Endothelial cell of umbilical vein (primary cell): Measurements from ENCODE around the gene CACNA1B. TPM values are rescaled to one million over a fixed set of nuclear protein-coding genes. Genes with fewer than 3 reads are reported as not detected.

Experiments
- BruUV-seq: library from RNA; stranded (reverse); fragments of 400-500 nt; replicated peaks from 2 replicates; lab custom pipeline; 2021; lab: Mats Ljungman, UMichigan
- CTCF ChIA-PET: fragments of 300-600, 350-600 bp; sonication (Branson Sonifier 250); formaldehyde crosslinking; loops from one replicate; lab custom pipeline; 2021; ENCODE audit warnings: antibody characterized with exemption, inconsistent platforms; lab: Charles Lee
- POLR2A ChIA-PET: fragments of 300-600, 350-600 bp; sonication (Branson Sonifier 250); formaldehyde crosslinking; loops from one replicate; lab custom pipeline; 2021; ENCODE audit warnings: antibody characterized with exemption, inconsistent platforms; lab: Charles Lee
- DNase-seq: peaks from one replicate; pipeline ENCODE4 v3.0.0-alpha.2; 2011; ENCODE audit warnings: low read depth, low spot score
- FAIRE-seq: peaks from 2 replicates; lab custom pipeline; 2011; peaks lifted over from hg19 to GRCh38; lab: Jason Lieb, UNC
- H2AFZ ChIP-seq: 2 replicates; pipeline ENCODE4 v1.6.0; 2012; ENCODE audit warnings: low read depth, low read length, control low read depth, inconsistent platforms
- H3K27ac ChIP-seq: 2 replicates; pipeline ENCODE4 v1.5.1; 2011; ENCODE audit warnings: low read depth, mild to moderate bottlenecking, control low read depth, low read length, moderate library complexity; ENCODE audit not compliant: insufficient read depth
- H3K27me3 ChIP-seq, 2 experiments: 2 replicates each; pipeline versions ENCODE4 v1.6.0 to v1.6.1; 2011; ENCODE audit warnings: low read length in 2 of 2, mixed read lengths in 1 of 2; ENCODE audit not compliant: control insufficient read depth in 2 of 2, insufficient read depth in 2 of 2
- H3K36me3 ChIP-seq, 2 experiments: 2 replicates in 1 of 2; 3 replicates in 1 of 2; pipeline ENCODE4 v1.5.1; 2011; ENCODE audit warnings: low read length in 2 of 2, mild to moderate bottlenecking in 1 of 2, moderate library complexity in 1 of 2; ENCODE audit not compliant: control insufficient read depth in 2 of 2, insufficient read depth in 2 of 2; ENCODE audit errors: extremely low read depth in 1 of 2
- H3K4me1 ChIP-seq: 3 replicates; pipeline ENCODE4 v1.5.1; 2011; ENCODE audit warnings: mild to moderate bottlenecking, low read length; ENCODE audit not compliant: control insufficient read depth, insufficient read depth; ENCODE audit errors: extremely low read depth
- H3K4me2 ChIP-seq: 2 replicates; pipeline ENCODE4 v1.6.1; 2011; ENCODE audit warnings: low read length, control low read depth, mixed read lengths; ENCODE audit not compliant: insufficient read depth
- H3K4me3 ChIP-seq, 3 experiments: fragments of 200-600 bp in 1 of 3; sonication (generic), shearing (Covaris generic) in 1 of 3; replicated peaks in 1 of 3; 2 replicates each; pipeline ENCODE4 v1.5.1; 2011 to 2016; ENCODE audit warnings: control low read depth in 3 of 3, low read length in 3 of 3, mild to moderate bottlenecking in 2 of 3, inconsistent platforms in 1 of 3, low read depth in 1 of 3, moderate library complexity in 1 of 3; ENCODE audit not compliant: insufficient read depth in 1 of 3
- H3K79me2 ChIP-seq: 2 replicates; pipeline ENCODE4 v1.6.0; 2012; ENCODE audit warnings: low read length, inconsistent platforms; ENCODE audit not compliant: control insufficient read depth, insufficient read depth
- H3K9ac ChIP-seq: replicated peaks from 2 replicates; pipeline ENCODE3; 2011; ENCODE audit warnings: low read length, control low read depth; ENCODE audit not compliant: insufficient read depth; ENCODE audit errors: extremely low read depth
- H3K9me1 ChIP-seq: replicated peaks from 3 replicates; pipeline ENCODE4 v1.6.0; 2011; ENCODE audit warnings: mild to moderate bottlenecking, low read length; ENCODE audit not compliant: control insufficient read depth, insufficient read depth; ENCODE audit errors: extremely low read depth
- H3K9me3 ChIP-seq: replicated peaks from 2 replicates; pipeline ENCODE4 v1.5.1; 2012; ENCODE audit warnings: low read length, inconsistent platforms; ENCODE audit not compliant: control insufficient read depth, insufficient read depth
- H4K20me1 ChIP-seq: replicated peaks from 2 replicates; pipeline ENCODE3; 2011; ENCODE audit warnings: mild to moderate bottlenecking, low read length; ENCODE audit not compliant: control insufficient read depth, insufficient read depth; ENCODE audit errors: extremely low read depth
- CTCF ChIP-seq, 2 donors: IDR thresholded peaks; 1 replicate in 1 of 2; 2 replicates in 1 of 2; pipeline ENCODE4 v1.5.1; 2011; ENCODE audit warnings: low read length in 2 of 2, mild to moderate bottlenecking in 2 of 2, moderate library complexity in 2 of 2, control low read depth in 1 of 2, inconsistent platforms in 1 of 2, low read depth in 1 of 2; ENCODE audit not compliant: insufficient read depth in 1 of 2; ENCODE audit errors: extremely low read depth in 1 of 2
- FOS ChIP-seq: IDR thresholded peaks from 2 replicates; pipeline ENCODE4 v1.6.1; 2011; ENCODE audit warnings: mild to moderate bottlenecking, low read length, moderate library complexity, borderline replicate concordance; ENCODE audit not compliant: insufficient read depth
- MAX ChIP-seq: IDR thresholded peaks from 2 replicates; pipeline ENCODE4 v1.6.1; 2011; ENCODE audit not compliant: insufficient read depth, insufficient read length
- dilution Hi-C: fragments of 300-500 bp; cut with MboI; formaldehyde crosslinking; loops from one replicate; pipeline ENCODE4 v1.15.0; 2019; ENCODE audit warnings: low sequenced_read_pairs; ENCODE audit not compliant: extremely low pct_ligation_motif_present
- intact Hi-C: fragments of 100-400 bp; cut with micrococcal nuclease; formaldehyde crosslinking; loops from one replicate; pipeline ENCODE4 v1.10.0; 2022
- polyA plus RNA-seq, 4 experiments: library from polyadenylated mRNA; depleted of rRNA in 3 of 4; stranded (reverse) in 3 of 4; unstranded in 1 of 4; fragments of >200 nt; gene quantifications; 2 replicates each; pipeline versions ENCODE4 v1.2.1 to v1.2.3, GENCODE V29; 2011 to 2012; ENCODE audit warnings: missing spikeins in 1 of 4
- total RNA-seq: library from RNA; stranded (reverse); gene quantifications from 2 replicates; pipeline ENCODE4 v1.2.3, GENCODE V29; 2021

CACNA1B gene
- total and polyA plus RNA-seq, 2 donors (not counting 3 experiments of a cell fraction or from before 2014, with no cell fraction given): 0.11 to 0.41 TPM

- no peak for DNase-seq
- no peak overlapping the region for H2AFZ ChIP-seq
- no peak overlapping the region for H3K4me2 ChIP-seq
- no TSS peak for BruUV-seq
- intact Hi-C loops (no loop called here), dilution Hi-C loops (no loop called here)
- ChIA-PET CTCF (no interaction called here), POLR2A (no interaction called here)
- H3K9ac ChIP-seq: no peak overlapping the region
- no peaks in the 10 kb centered on the region for H3K4me1 ChIP-seq
- no peaks in the 10 kb centered on the region for H3K9me1 ChIP-seq
- no peaks in the 10 kb centered on the region for H3K9me3 ChIP-seq
- H3K27ac ChIP-seq: no peak overlapping the region
- TF ChIP-seq CTCF (IDR thresholded peaks at IDR 0.05; ENCODE audit: extremely low read depth in 1 of 2, insufficient read depth in 1 of 2, low read depth in 1 of 2, low read length in 2 of 2) (no peak), MAX (no peak), FOS (no peak)
- H3K4me3 ChIP-seq: no peak overlapping the region
- H3K27me3 ChIP-seq: no peaks in the 10 kb centered on the region
- no peak for FAIRE-seq
- H4K20me1 ChIP-seq: no peaks in the 10 kb centered on the region
- H3K79me2 ChIP-seq: no peaks in the 10 kb centered on the region
- no peaks in the 10 kb centered on the region for H3K36me3 ChIP-seq
These were observed 126.1 kb downstream of the CACNA1B start for GRCh38 chr9:138003485-138004190.
